ENCODE results near the gene FBXO3.
A peak's percentile ranks its signal among the peaks of the same experiment; 100 is the strongest.

FBXO3 gene

GRCh38 chr11:33706966-33707365, 67.4 kb downstream of the FBXO3 start:
- no peak for FAIRE-seq
- no peak for TF ChIP-seq TAF1 (IDR thresholded peaks at IDR 0.05; ENCODE audit: borderline replicate concordance, low read depth, low read length)
- TF ChIP-seq POLR2AphosphoS5 (IDR thresholded peaks at IDR 0.05; ENCODE audit: low read depth, low read length), result no peak
- no peak for DNase-seq (ENCODE audit: insufficient read length)

- no peak for DNase-seq (ENCODE audit: insufficient read length)
- no peak for TF ChIP-seq POLR2AphosphoS5 (IDR thresholded peaks at IDR 0.05; ENCODE audit: low read depth, low read length)
- no peak for TF ChIP-seq POLR2A (IDR thresholded peaks at IDR 0.05; ENCODE audit: low read depth, low read length)
- no peak for TF ChIP-seq TAF1 (IDR thresholded peaks at IDR 0.05; ENCODE audit: borderline replicate concordance, low read depth, low read length)
- FAIRE-seq, result no peak
These were observed 67.8 kb downstream of the FBXO3 start for GRCh38 chr11:33706546-33706945.

DNA sequence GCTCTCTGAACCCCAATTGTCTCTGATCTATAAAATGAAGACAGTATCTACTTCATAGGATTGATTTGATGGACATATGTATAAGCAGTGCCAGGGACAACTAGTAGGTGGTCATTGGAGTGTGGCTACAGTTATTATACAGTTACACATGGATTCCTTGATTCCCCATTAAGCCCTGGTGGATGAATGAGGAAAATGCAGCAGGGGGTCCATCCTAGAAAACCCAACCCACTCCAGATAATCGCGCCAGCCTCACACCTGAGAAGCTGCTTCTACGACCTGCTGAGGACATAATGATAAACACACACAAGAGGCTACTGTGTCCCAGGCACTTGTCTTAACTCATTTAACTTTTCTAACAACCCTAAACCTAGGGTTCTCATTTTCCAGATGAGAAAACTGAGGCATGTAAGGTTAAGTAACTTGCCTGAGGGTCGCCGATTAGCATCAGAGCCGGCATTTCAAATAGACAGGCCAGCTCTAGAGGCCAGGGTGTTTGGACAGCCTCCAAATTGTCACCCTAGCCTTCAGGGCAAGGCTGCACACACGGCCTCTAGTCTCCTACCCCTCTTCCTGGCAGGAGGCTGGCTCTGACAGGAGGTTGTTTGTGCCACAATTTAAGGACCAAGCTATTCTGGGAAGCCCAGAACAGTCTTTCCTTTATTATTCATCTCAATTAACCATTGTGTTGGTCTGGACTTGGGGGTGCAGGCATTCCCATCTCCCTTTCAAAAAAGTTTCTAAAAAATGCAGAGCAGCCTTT, 69.9 kb downstream of the FBXO3 start:
- FAIRE-seq (no peak), DNase-seq (ENCODE audit: insufficient read length) (no peak)
- TF ChIP-seq POLR2AphosphoS5 (IDR thresholded peaks at IDR 0.05; ENCODE audit: low read depth, low read length) (no peak), TAF1 (IDR thresholded peaks at IDR 0.05; ENCODE audit: borderline replicate concordance, low read depth, low read length) (no peak), POLR2A (IDR thresholded peaks at IDR 0.05; ENCODE audit: low read depth, low read length) (no peak)

DNA sequence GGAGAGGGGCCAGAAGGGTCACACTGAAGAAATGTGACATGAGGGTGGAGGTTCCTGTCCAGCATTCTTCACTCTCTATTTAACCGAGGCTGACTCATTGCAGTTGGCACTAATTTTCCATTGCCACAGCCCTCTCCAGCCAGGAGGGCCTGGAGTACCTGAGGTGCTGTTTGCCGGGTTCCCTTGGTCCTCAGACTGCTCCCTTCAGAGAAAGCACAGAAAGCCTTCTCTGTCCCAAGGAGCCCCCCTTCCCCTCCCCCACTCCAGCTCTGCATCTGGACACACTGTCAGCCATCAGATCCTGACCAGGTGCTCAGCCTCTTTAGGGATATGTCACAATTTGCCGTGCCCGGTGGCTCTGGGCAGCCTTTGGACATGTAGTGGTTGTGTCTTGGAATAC, 70.5 kb downstream of the FBXO3 start:
- no peak for FAIRE-seq
- no peak for DNase-seq (ENCODE audit: insufficient read length)
- TF ChIP-seq POLR2A (IDR thresholded peaks at IDR 0.05; ENCODE audit: low read depth, low read length) (no peak), TAF1 (IDR thresholded peaks at IDR 0.05; ENCODE audit: borderline replicate concordance, low read depth, low read length) (no peak), POLR2AphosphoS5 (IDR thresholded peaks at IDR 0.05; ENCODE audit: low read depth, low read length) (no peak)

DNA sequence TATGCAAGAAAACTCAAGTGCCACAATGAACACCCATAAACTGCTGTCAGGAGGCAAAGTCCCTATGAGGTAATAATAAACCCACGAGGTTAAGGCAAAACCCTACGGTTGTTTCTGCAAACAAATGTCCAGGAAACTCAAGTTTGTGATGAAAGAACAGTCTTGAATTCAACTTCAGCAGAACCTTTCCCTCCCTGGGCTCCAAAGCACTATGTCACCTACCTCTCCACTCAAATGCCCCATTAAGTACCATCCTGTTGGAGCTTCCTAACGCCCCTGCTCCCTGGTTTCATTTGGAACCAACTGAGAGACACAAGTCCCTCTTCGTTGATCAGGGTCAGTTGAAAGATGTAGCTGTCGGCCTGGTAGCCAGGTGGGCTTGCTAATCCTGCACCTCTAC, 71.1 kb downstream of the FBXO3 start:
- FAIRE-seq (no peak), DNase-seq (ENCODE audit: insufficient read length) (no peak)
- TF ChIP-seq POLR2A (IDR thresholded peaks at IDR 0.05; ENCODE audit: low read depth, low read length) (no peak), POLR2AphosphoS5 (IDR thresholded peaks at IDR 0.05; ENCODE audit: low read depth, low read length) (no peak), TAF1 (IDR thresholded peaks at IDR 0.05; ENCODE audit: borderline replicate concordance, low read depth, low read length) (no peak)

DNA sequence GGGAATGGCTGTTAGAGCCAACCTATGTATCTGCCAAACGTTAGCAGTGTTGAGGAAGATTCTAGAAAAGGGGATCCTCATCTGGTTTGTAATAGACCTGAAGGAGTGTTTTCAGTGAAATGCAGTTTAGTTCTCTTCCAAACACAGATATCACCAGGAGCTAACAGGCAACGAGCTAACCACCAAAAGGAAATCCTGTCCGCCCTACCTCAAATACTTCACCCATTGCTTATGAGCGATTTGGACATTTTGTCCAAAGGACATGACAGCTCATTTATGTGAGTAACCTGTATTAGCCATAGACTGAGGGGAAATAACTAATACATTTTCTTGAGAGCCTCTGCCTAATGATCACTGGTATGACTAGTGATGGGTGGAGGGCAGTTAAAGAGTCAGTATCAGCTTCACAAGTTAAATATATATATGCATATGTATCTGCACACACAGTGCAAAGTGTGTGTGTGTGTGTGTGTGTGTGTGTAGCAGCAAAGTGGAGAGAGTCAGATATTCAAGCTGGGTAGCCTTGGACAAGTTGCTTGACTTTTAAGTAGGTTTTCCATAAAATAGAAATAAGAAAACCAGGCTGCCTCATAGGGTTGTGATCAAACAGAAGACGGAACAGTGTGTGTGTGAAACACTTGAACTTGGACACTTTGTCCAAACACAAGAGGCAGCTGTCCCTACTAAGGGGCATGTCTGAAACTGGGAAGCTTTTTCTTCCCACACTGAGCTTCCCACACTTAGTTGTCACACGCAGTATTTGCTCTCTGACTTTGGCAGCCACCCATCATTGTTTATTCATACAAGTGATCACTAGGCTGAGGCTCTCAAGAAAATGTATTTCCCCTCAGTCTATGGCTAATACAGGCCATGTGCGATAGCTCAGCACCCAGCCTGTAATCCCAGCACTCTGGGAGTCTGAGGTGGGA, 72.8 kb downstream of the FBXO3 start:
- TF ChIP-seq POLR2AphosphoS5 (IDR thresholded peaks at IDR 0.05; ENCODE audit: low read depth, low read length) (no peak), POLR2A (IDR thresholded peaks at IDR 0.05; ENCODE audit: low read depth, low read length) (no peak), TAF1 (IDR thresholded peaks at IDR 0.05; ENCODE audit: borderline replicate concordance, low read depth, low read length) (no peak)
- no peak for DNase-seq (ENCODE audit: insufficient read length)
- FAIRE-seq, result peak; percentile 70

- FAIRE-seq (peak; percentile 99), DNase-seq (ENCODE audit: insufficient read length) (peak; percentile 87)
- TF ChIP-seq TAF1 (IDR thresholded peaks at IDR 0.05; ENCODE audit: borderline replicate concordance, low read depth, low read length) (no peak), POLR2AphosphoS5 (IDR thresholded peaks at IDR 0.05; ENCODE audit: low read depth, low read length) (0 out of 2 replicates have a peak, but pooled peaks have one; percentile 40), POLR2A (IDR thresholded peaks at IDR 0.05; ENCODE audit: low read depth, low read length) (peak; percentile 41; the same call in 1 of the 2 replicates)
These were observed 73.6 kb downstream of the FBXO3 start, which contains the start of gene C11orf91 for GRCh38 chr11:33700502-33701271. Gene C11orf91 (minus strand): TSS chr11:33700826. CDS start chr11:33700740, 86 bp downstream.

GRCh38 chr11:33700063-33700501, 74.2 kb downstream of the FBXO3 start:
- DNase-seq (ENCODE audit: insufficient read length) (peak; percentile 19), FAIRE-seq (no peak)
- TF ChIP-seq POLR2AphosphoS5 (IDR thresholded peaks at IDR 0.05; ENCODE audit: low read depth, low read length) (no peak), TAF1 (IDR thresholded peaks at IDR 0.05; ENCODE audit: borderline replicate concordance, low read depth, low read length) (no peak), POLR2A (IDR thresholded peaks at IDR 0.05; ENCODE audit: low read depth, low read length) (no peak)

DNA sequence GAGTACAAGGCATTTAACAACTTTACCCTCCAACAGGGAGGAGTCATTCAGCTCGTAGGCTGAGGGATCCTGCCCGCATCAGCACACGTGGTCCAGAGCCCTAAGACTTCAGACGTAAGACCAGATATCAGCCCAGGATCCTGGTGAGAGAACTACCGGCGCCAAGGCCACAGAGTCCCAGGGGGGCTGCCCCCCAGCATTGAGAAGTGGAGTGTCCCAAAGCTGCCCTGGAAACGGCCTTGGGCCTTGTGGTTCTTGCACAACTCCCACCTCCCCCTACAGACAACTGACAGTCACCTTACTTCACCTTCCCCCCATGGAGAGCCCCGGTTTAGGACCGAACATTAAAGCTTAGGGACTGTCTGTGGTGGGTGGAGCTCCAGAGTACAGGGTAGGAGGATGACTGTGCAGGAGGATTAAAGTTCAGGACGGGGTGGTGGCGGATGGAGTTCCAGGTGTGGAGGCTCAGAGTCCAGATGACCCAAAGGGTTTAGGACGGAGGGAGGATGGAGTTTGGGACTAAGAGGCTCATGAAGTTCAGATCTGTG, 74.7 kb downstream of the FBXO3 start:
- no peak for DNase-seq (ENCODE audit: insufficient read length)
- TF ChIP-seq TAF1 (IDR thresholded peaks at IDR 0.05; ENCODE audit: borderline replicate concordance, low read depth, low read length) (no peak), POLR2AphosphoS5 (IDR thresholded peaks at IDR 0.05; ENCODE audit: low read depth, low read length) (no peak), POLR2A (IDR thresholded peaks at IDR 0.05; ENCODE audit: low read depth, low read length) (no peak)
- FAIRE-seq, result no peak

- no peak for FAIRE-seq
- TF ChIP-seq POLR2AphosphoS5 (IDR thresholded peaks at IDR 0.05; ENCODE audit: low read depth, low read length) (no peak), POLR2A (IDR thresholded peaks at IDR 0.05; ENCODE audit: low read depth, low read length) (no peak), TAF1 (IDR thresholded peaks at IDR 0.05; ENCODE audit: borderline replicate concordance, low read depth, low read length) (no peak)
- DNase-seq (ENCODE audit: insufficient read length), result no peak
These were observed 75.4 kb downstream of the FBXO3 start for GRCh38 chr11:33698921-33699320.
